GM13977 (cell line): ENCODE data around the gene IBTK.
"Not testable (repeated sequence)": the region's sequence is repeated elsewhere in the genome, so short reads cannot be mapped to it uniquely, and the experiment has no call there.

Experiments
- DNase-seq: peaks from one replicate; pipeline ENCODE4 v3.0.0; 2012; ENCODE audit warnings: low spot score
- in situ Hi-C: fragments of 300-500 bp; cut with MboI; formaldehyde crosslinking; loops from one replicate; pipeline ENCODE4 v1.12.0; 2022; ENCODE audit warnings: low sequenced_read_pairs, low pct_unique_long_range_greater_than_20kb, mixed read lengths, inconsistent platforms; ENCODE audit not compliant: unreplicated experiment
- TF ChIP-seq, protein P1 (sequence below): IDR thresholded peaks from 2 replicates; pipeline ENCODE4 v1.5.1; 2012; ENCODE audit warnings: mild to moderate bottlenecking, control low read depth; ENCODE audit not compliant: insufficient read depth; ENCODE audit errors: extremely low read depth, missing control alignments

The IBTK gene

DNA sequence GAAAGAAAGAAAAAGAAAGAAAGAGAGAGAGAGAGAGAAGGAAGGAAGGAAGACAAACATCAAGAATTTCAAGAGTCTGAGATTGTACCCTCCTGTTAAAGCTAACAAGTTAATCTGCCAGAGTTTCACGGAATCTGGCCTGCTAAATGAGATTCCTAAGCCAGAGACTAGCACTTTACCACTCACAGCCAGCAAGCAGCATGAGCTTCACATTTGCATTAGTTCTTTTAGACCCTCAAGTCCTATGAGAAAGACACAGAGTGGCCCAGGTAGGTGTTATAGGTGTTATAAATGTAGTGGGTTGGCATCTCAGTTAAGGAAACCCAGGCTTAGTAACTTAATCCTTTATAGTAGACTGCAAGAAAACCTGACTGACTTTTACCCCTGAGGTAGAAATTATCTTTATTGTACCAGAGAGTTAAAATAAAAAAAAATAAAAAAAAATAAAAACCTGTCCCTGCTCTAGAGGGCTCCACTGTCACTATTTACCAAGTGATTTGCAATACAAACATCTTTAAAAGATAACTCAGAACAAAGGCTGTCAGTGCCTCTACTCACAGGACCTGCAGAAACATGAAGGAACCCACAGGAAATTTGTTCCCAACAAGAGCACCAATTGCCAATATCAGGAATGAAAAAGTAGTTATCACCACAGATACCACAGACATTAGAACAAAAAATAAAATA lies 9.7 kb upstream of the IBTK start:
- TF ChIP-seq, protein P1, sequence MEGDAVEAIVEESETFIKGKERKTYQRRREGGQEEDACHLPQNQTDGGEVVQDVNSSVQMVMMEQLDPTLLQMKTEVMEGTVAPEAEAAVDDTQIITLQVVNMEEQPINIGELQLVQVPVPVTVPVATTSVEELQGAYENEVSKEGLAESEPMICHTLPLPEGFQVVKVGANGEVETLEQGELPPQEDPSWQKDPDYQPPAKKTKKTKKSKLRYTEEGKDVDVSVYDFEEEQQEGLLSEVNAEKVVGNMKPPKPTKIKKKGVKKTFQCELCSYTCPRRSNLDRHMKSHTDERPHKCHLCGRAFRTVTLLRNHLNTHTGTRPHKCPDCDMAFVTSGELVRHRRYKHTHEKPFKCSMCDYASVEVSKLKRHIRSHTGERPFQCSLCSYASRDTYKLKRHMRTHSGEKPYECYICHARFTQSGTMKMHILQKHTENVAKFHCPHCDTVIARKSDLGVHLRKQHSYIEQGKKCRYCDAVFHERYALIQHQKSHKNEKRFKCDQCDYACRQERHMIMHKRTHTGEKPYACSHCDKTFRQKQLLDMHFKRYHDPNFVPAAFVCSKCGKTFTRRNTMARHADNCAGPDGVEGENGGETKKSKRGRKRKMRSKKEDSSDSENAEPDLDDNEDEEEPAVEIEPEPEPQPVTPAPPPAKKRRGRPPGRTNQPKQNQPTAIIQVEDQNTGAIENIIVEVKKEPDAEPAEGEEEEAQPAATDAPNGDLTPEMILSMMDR = no peak
- in situ Hi-C loops = loop anchor here (10.0 to 25.0 kb wide), 2 partner anchors 798 to 1255 kb away; partner anchors contain the start of gene PRSS35
- no peak for DNase-seq

DNA sequence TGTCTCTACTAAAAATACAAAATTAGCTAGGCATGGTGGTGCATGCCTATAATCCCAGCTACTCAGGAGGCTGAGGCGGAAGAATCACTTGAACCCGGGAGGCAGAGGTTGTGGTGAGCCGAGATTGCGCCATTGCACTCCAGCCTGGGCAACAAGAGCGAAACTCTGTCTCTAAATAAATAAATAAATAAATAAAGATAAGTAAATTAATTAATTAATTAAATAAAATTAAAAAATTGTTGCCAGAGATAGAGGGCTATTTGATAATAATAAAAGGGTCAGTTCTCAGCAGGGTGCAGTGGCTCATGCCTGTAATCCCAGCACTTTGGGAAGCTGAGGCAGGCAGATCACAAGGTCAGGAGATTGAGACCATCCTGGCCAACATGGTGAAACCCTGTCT lies 7.2 kb upstream of the IBTK start:
- in situ Hi-C loops = loop anchor here (10.0 to 25.0 kb wide), 2 partner anchors 800 to 1258 kb away; partner anchors contain the start of gene PRSS35
- not testable (repeated sequence) for DNase-seq

- in situ Hi-C loops = loop anchor here (10.0 to 25.0 kb wide), 2 partner anchors 803 to 1260 kb away; partner anchors contain the start of gene PRSS35
- TF ChIP-seq, protein P1 = peak; percentile 40
- peak; percentile 41 for DNase-seq
These were observed 4.4 kb upstream of the IBTK start for GRCh38 chr6:82251942-82252341.

GRCh38 chr6:82249381-82250253 lies 2.1 kb upstream of the IBTK start:
- DNase-seq = no peak
- in situ Hi-C loops = loop anchor here (10.0 to 25.0 kb wide), 3 partner anchors 805 to 1263 kb away; partner anchors contain the start of gene PRSS35

DNA sequence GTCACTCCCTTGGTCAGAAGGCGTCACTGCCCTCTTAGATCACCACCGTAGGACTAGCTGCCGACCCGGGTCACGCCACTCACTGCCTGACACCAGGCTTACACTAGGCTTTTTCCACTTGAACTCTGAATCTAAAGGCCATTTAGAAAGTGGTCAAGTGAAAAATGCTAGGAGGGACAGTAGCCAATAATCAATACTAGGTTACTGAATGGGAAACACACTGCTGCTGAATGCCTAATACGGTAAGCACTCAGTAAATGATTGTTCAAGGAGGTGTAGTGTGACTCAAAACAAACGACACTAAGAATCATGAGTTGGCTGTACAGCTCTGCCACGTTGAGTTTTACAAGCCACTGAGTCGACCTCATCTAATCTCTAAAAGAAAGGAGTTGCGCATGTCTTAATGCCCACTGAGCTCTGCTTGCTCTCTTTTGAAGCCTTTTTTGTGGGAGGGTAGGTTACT lies 760 bp upstream of the IBTK start:
- TF ChIP-seq, protein P1 = no peak
- in situ Hi-C loops = loop anchor here (25.0 kb wide), 1 partner anchor 964 kb away; no protein-coding TSS in a partner anchor
- peak; percentile 44 for DNase-seq

More at GRCh38 chr6:82249381-82250253, 2.1 kb upstream of the IBTK start:
- TF ChIP-seq, protein P1 = no peak

GRCh38 chr6:82246802-82247504 lies 591 bp downstream of the IBTK start:
- peak; percentile 45 for DNase-seq
- in situ Hi-C loops = loop anchor here (25.0 kb wide), 1 partner anchor 965 kb away; no protein-coding TSS in a partner anchor

More at GRCh38 chr6:82246802-82247504, 591 bp downstream of the IBTK start:
- TF ChIP-seq, protein P1 = no peak
